Measurements from ENCODE around the gene PIGP. TPM values are rescaled to one million over a fixed set of nuclear protein-coding genes. Genes with fewer than 3 reads are reported as not detected.
A peak's percentile ranks its signal among the peaks of the same experiment; 100 is the strongest.

The PIGP gene
- total RNA-seq, 1 donor from 2014 or later, result 28.7 TPM

- ATAC-seq (no peak), DNase-seq (no peak)
- Histone ChIP-seq H3K36me3 (peaks cover 5% of the 10 kb centered on the region), H3K27ac (peak overlapping the region; percentile 99), H3K27me3 (ENCODE audit: low read depth) (no peaks in the 10 kb centered on the region), H3K4me3 (peak overlapping the region; percentile 93), H3K4me1 (peaks cover 16% of the 10 kb centered on the region), H3K9me3 (no peaks in the 10 kb centered on the region)
- TF ChIP-seq, protein P1, sequence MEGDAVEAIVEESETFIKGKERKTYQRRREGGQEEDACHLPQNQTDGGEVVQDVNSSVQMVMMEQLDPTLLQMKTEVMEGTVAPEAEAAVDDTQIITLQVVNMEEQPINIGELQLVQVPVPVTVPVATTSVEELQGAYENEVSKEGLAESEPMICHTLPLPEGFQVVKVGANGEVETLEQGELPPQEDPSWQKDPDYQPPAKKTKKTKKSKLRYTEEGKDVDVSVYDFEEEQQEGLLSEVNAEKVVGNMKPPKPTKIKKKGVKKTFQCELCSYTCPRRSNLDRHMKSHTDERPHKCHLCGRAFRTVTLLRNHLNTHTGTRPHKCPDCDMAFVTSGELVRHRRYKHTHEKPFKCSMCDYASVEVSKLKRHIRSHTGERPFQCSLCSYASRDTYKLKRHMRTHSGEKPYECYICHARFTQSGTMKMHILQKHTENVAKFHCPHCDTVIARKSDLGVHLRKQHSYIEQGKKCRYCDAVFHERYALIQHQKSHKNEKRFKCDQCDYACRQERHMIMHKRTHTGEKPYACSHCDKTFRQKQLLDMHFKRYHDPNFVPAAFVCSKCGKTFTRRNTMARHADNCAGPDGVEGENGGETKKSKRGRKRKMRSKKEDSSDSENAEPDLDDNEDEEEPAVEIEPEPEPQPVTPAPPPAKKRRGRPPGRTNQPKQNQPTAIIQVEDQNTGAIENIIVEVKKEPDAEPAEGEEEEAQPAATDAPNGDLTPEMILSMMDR (IDR thresholded peaks at IDR 0.05), result no peak
- intact Hi-C loops (cut with DNase I), result no loop called here
Observed at GRCh38 chr21:37074546-37074945, 1.7 kb upstream of the PIGP start.

GRCh38 chr21:37074197-37074510 lies 1.3 kb upstream of the PIGP start:
- intact Hi-C loops (cut with DNase I), result no loop called here
- ATAC-seq (peak in 1 of 2 donors; percentile 1), DNase-seq (no peak)
- TF ChIP-seq, protein P1 (IDR thresholded peaks at IDR 0.05), result no peak
- peak overlapping the region; percentile 93 for H3K4me3 ChIP-seq
- H3K27me3 ChIP-seq (ENCODE audit: low read depth), result no peaks in the 10 kb centered on the region
- peaks cover 5% of the 10 kb centered on the region for H3K36me3 ChIP-seq
- H3K9me3 ChIP-seq, result no peaks in the 10 kb centered on the region
- H3K27ac ChIP-seq, result peak overlapping the region; percentile 99
- H3K4me1 ChIP-seq, result peaks cover 16% of the 10 kb centered on the region

DNA sequence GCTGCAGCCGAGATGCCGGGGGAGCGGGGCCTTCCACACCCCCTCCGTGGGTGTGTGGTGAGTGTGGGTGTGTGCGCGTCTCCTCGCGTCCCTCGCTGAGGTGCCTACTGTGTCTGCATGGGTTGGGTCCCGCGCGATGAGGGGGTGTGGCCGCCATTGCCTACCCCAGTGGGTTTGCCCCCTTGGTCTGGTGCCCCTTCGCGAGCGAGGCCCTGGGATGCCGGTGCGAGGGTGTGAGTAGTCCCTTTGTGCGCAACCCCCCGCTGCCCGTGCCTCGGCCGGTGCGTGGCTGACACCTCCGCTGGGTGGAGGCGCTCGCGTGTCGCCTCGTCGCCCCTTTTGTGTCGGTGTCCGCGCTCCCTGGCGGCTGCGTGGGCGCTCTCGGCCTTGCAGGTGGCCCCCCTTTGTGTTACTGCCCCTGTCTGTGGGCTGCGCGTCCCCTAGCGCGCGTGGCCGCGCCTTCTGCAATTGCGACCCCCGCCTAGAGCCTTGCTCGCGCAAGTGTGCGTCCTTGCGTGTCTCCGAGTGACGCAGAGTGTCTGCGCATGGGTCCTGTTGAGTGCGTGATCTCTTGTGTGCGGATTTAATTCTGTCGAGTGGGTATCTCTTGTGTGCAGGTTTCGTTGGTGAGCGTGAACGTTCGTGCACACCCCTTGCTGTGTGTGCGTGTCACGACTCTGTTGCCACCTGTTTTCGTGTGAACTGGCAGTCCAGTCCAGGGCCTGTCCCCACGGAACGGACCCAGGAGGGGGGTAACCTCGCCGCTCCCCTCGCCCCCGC lies 736 bp upstream of the PIGP start:
- intact Hi-C loops (cut with DNase I), result no loop called here
- no peaks in the 10 kb centered on the region for H3K9me3 ChIP-seq
- peak; percentile 32 to 34 for ATAC-seq
- TF ChIP-seq, protein P1 (IDR thresholded peaks at IDR 0.05), result no peak
- peak overlapping the region; percentile 93 for H3K4me3 ChIP-seq
- H3K27ac ChIP-seq, result peak overlapping the region; percentile 99
- H3K27me3 ChIP-seq (ENCODE audit: low read depth), result no peaks in the 10 kb centered on the region
- peak; percentile 77 for DNase-seq
- peaks cover 16% of the 10 kb centered on the region for H3K4me1 ChIP-seq
- peaks cover 10% of the 10 kb centered on the region for H3K36me3 ChIP-seq

- H3K36me3 ChIP-seq, result peaks cover 10% of the 10 kb centered on the region
- peak overlapping the region; percentile 99 for H3K27ac ChIP-seq
- H3K27me3 ChIP-seq (ENCODE audit: low read depth), result no peaks in the 10 kb centered on the region
- H3K4me3 ChIP-seq, result peak overlapping the region; percentile 93
- no peak for DNase-seq
- intact Hi-C loops (cut with DNase I), result no loop called here
- peaks cover 16% of the 10 kb centered on the region for H3K4me1 ChIP-seq
- no peaks in the 10 kb centered on the region for H3K9me3 ChIP-seq
- TF ChIP-seq, protein P1 (IDR thresholded peaks at IDR 0.05), result no peak
- peak; percentile 87 to 89 for ATAC-seq
Observed at GRCh38 chr21:37072274-37072987, 440 bp downstream of the PIGP start.

DNA sequence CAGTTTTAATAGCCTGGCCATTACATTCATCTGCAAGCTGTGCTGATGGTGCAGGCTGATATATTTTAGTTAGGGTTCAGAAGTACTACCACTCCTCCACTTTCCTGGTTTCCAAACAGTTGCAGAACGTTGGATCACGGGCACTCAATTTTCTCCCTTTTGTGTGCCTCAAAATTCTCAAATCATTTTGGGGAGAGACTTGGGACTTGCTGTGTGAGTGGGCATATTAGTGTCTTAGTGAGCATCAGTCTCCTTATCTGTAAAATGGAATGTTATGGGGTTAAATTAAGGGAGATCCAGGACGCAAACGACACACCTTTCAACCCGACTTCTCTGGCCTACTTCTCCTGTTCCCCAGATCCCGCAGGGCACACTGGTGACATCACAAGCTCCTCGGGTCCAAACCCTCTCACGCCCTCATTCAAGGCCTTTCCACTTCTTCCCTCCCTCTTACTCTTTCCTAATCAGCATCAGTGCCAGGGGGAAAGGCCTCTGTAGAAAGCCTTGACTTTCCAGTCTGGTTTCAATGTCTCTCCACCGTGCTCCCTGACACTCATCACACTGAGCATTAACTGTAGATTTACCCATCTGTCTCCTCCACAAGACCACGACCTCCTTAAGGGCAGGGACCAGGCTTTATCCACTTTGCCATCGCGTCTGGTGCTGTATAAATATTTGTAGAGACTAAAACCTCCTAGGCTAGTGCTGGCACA lies 1.2 kb downstream of the PIGP start:
- peak overlapping the region; percentile 99 for H3K27ac ChIP-seq
- ATAC-seq, result peak; percentile 35 to 56
- TF ChIP-seq, protein P1 (IDR thresholded peaks at IDR 0.05), result no peak
- H3K4me3 ChIP-seq, result peak overlapping the region; percentile 93
- H3K4me1 ChIP-seq, result peaks cover 16% of the 10 kb centered on the region
- no peaks in the 10 kb centered on the region for H3K27me3 ChIP-seq (ENCODE audit: low read depth)
- H3K9me3 ChIP-seq, result no peaks in the 10 kb centered on the region
- peak; percentile 73 for DNase-seq
- intact Hi-C loops (cut with DNase I), result no loop called here
- H3K36me3 ChIP-seq, result peaks cover 11% of the 10 kb centered on the region

Data from lower lobe of right lung (tissue), 2 donors.